Activated naive CD8-positive, alpha-beta T cell treated with anti-CD3 and anti-CD28 coated beads, Interleukin-2, amount 50 U/mL, for 24 hours (primary cell): ENCODE measurements around the gene C5orf15.

Experiments
- ATAC-seq: fragments of 150-1000 bp; cut with Tn5 transposase; one replicate; pipeline ENCODE4 v1.10.0; 2021
- DNase-seq: peaks from one replicate; pipeline ENCODE4 v3.0.0; 2021
- H3K27ac Mint-ChIP-seq: one replicate; pipeline ENCODE4 v1.8.0; 2021; ENCODE audit warnings: mild to moderate bottlenecking, mixed read lengths
- H3K27me3 Mint-ChIP-seq: one replicate; pipeline ENCODE4 v1.8.0; 2021; ENCODE audit warnings: mixed read lengths
- H3K36me3 Mint-ChIP-seq: one replicate; pipeline ENCODE4 v1.8.0; 2021; ENCODE audit warnings: low read depth, mixed read lengths
- H3K4me1 Mint-ChIP-seq: one replicate; pipeline ENCODE4 v1.8.0; 2021; ENCODE audit warnings: mixed read lengths
- H3K4me3 Mint-ChIP-seq: one replicate; pipeline ENCODE4 v1.8.0; 2021; ENCODE audit warnings: mild to moderate bottlenecking, moderate library complexity, mixed read lengths
- H3K9me3 Mint-ChIP-seq: one replicate; pipeline ENCODE4 v1.8.0; 2021; ENCODE audit warnings: mixed read lengths

Gene C5orf15

GRCh38 chr5:133968204-133968980, at the start of gene C5orf15:
C5orf15 (minus strand) TSS chr5:133968625; CDS start chr5:133968584, 41 bp downstream.
- Mint-ChIP-seq H3K9me3 (no peaks in the 10 kb centered on the region), H3K36me3 (peaks cover 45% of the 10 kb centered on the region), H3K27me3 (no peaks in the 10 kb centered on the region), H3K4me1 (peaks cover 61% of the 10 kb centered on the region), H3K4me3 (peak within 1 kb of the TSS; percentile 92), H3K27ac (peak within 1 kb of the TSS; percentile 94)
- DNase-seq (peak; percentile 95), ATAC-seq (peak; percentile 99)

GRCh38 chr5:134008266-134008749, 39.9 kb upstream of the C5orf15 start:
- no peak for DNase-seq
- Mint-ChIP-seq H3K27ac (no peak overlapping the region), H3K27me3 (peaks cover 8% of the 10 kb centered on the region), H3K4me3 (no peak overlapping the region), H3K36me3 (peaks cover 8% of the 10 kb centered on the region), H3K9me3 (no peaks in the 10 kb centered on the region), H3K4me1 (peaks cover 20% of the 10 kb centered on the region)
- no peak for ATAC-seq

- Mint-ChIP-seq H3K36me3 (peaks cover 13% of the 10 kb centered on the region), H3K27me3 (peaks cover 2% of the 10 kb centered on the region), H3K9me3 (no peaks in the 10 kb centered on the region), H3K4me1 (peaks cover 26% of the 10 kb centered on the region), H3K4me3 (no peak overlapping the region), H3K27ac (no peak overlapping the region)
- no peak for DNase-seq
- ATAC-seq: no peak
Measured at GRCh38 chr5:134007581-134008265, 39.3 kb upstream of the C5orf15 start.

- H3K4me1 Mint-ChIP-seq: peaks cover 41% of the 10 kb centered on the region
- H3K9me3 Mint-ChIP-seq: no peaks in the 10 kb centered on the region
- H3K4me3 Mint-ChIP-seq: peak overlapping the region; percentile 88
- peaks cover 27% of the 10 kb centered on the region for H3K36me3 Mint-ChIP-seq
- no peaks in the 10 kb centered on the region for H3K27me3 Mint-ChIP-seq
- ATAC-seq (no peak), DNase-seq (no peak)
- H3K27ac Mint-ChIP-seq: no peak overlapping the region
Measured at GRCh38 chr5:134006115-134006514, 37.7 kb upstream of the C5orf15 start.

GRCh38 chr5:134005417-134006061, 37.1 kb upstream of the C5orf15 start:
- Mint-ChIP-seq H3K36me3 (peaks cover 31% of the 10 kb centered on the region), H3K4me1 (peaks cover 45% of the 10 kb centered on the region), H3K4me3 (peak overlapping the region; percentile 88), H3K9me3 (no peaks in the 10 kb centered on the region), H3K27ac (peak overlapping the region; percentile 89), H3K27me3 (no peaks in the 10 kb centered on the region)
- DNase-seq (peak; percentile 52), ATAC-seq (no peak)

GRCh38 chr5:134004626-134005416, 36.4 kb upstream of the C5orf15 start, which contains the start of gene VDAC1:
VDAC1 (minus strand) TSS chr5:134004975; CDS start chr5:133993012, 11,963 bp downstream.
- H3K4me3 Mint-ChIP-seq: peak within 1 kb of the TSS; percentile 94
- peaks cover 38% of the 10 kb centered on the region for H3K36me3 Mint-ChIP-seq
- DNase-seq: peak; percentile 88
- no peaks in the 10 kb centered on the region for H3K9me3 Mint-ChIP-seq
- peak within 1 kb of the TSS; percentile 99 for H3K27ac Mint-ChIP-seq
- ATAC-seq: peak; percentile 76
- peaks cover 52% of the 10 kb centered on the region for H3K4me1 Mint-ChIP-seq
- no peaks in the 10 kb centered on the region for H3K27me3 Mint-ChIP-seq

- H3K27me3 Mint-ChIP-seq: no peaks in the 10 kb centered on the region
- H3K36me3 Mint-ChIP-seq: peaks cover 42% of the 10 kb centered on the region
- ATAC-seq (peak; percentile 5), DNase-seq (peak; percentile 64)
- no peaks in the 10 kb centered on the region for H3K9me3 Mint-ChIP-seq
- H3K27ac Mint-ChIP-seq: peak overlapping the region; percentile 99
- H3K4me1 Mint-ChIP-seq: peaks cover 58% of the 10 kb centered on the region
- peak overlapping the region; percentile 94 for H3K4me3 Mint-ChIP-seq
Measured at GRCh38 chr5:134003817-134004625, 35.6 kb upstream of the C5orf15 start.

- Mint-ChIP-seq H3K4me1 (peaks cover 61% of the 10 kb centered on the region), H3K9me3 (no peaks in the 10 kb centered on the region), H3K36me3 (peaks cover 42% of the 10 kb centered on the region), H3K27ac (peak overlapping the region; percentile 99), H3K27me3 (no peaks in the 10 kb centered on the region), H3K4me3 (peak overlapping the region; percentile 94)
- DNase-seq (peak; percentile 60), ATAC-seq (no peak)
Measured at GRCh38 chr5:134003064-134003816, 34.8 kb upstream of the C5orf15 start.

- Mint-ChIP-seq H3K4me1 (peaks cover 65% of the 10 kb centered on the region), H3K27ac (peak overlapping the region; percentile 99), H3K9me3 (no peaks in the 10 kb centered on the region), H3K36me3 (peaks cover 42% of the 10 kb centered on the region), H3K27me3 (no peaks in the 10 kb centered on the region), H3K4me3 (peak overlapping the region; percentile 94)
- ATAC-seq (no peak), DNase-seq (no peak)
Measured at GRCh38 chr5:134001938-134002731, 33.7 kb upstream of the C5orf15 start.

- Mint-ChIP-seq H3K4me3 (no peak overlapping the region), H3K4me1 (peaks cover 66% of the 10 kb centered on the region), H3K36me3 (peaks cover 46% of the 10 kb centered on the region), H3K27ac (peak overlapping the region; percentile 69), H3K27me3 (no peaks in the 10 kb centered on the region), H3K9me3 (no peaks in the 10 kb centered on the region)
- DNase-seq (no peak), ATAC-seq (no peak)
Measured at GRCh38 chr5:134000696-134001453, 32.5 kb upstream of the C5orf15 start.

GRCh38 chr5:134000091-134000511, 31.7 kb upstream of the C5orf15 start:
- Mint-ChIP-seq H3K27ac (peak overlapping the region; percentile 1), H3K27me3 (no peaks in the 10 kb centered on the region), H3K36me3 (peaks cover 48% of the 10 kb centered on the region), H3K9me3 (no peaks in the 10 kb centered on the region), H3K4me3 (no peak overlapping the region), H3K4me1 (peaks cover 65% of the 10 kb centered on the region)
- ATAC-seq (no peak), DNase-seq (no peak)

GRCh38 chr5:133998807-133999206, 30.4 kb upstream of the C5orf15 start:
- Mint-ChIP-seq H3K9me3 (no peaks in the 10 kb centered on the region), H3K4me1 (peaks cover 75% of the 10 kb centered on the region), H3K4me3 (no peak overlapping the region), H3K27ac (no peak overlapping the region), H3K36me3 (peaks cover 47% of the 10 kb centered on the region), H3K27me3 (no peaks in the 10 kb centered on the region)
- no peak for ATAC-seq
- DNase-seq: no peak
